HepG2 (cell line): ENCODE data around the gene SLC25A20. TPM values are rescaled to one million over a fixed set of nuclear protein-coding genes. Genes with fewer than 3 reads are reported as not detected.

Experiments used
- AGO2 ChIP-seq: fragments of 200-400 bp; formaldehyde crosslinking; optimal IDR thresholded peaks from 2 replicates; pipeline ENCODE3; 2017; ENCODE audit warnings: mild to moderate bottlenecking, low read depth, low read length, moderate library complexity
- ATAD3A ChIP-seq: sonication (generic); formaldehyde crosslinking; IDR thresholded peaks from 2 replicates; pipeline ENCODE4 v1.4.0; 2020; ENCODE audit warnings: missing genetic modification reagents
- ATM ChIP-seq: fragments of 450-650 bp; IDR thresholded peaks from 2 replicates; pipeline ENCODE4 v1.7.1; 2017; ENCODE audit warnings: mild to moderate bottlenecking, borderline replicate concordance
- FOXK1 ChIP-seq: sonication (generic); formaldehyde crosslinking; IDR thresholded peaks from 2 replicates; pipeline ENCODE4 v1.4.0; 2020; ENCODE audit warnings: low read depth, missing genetic modification reagents, borderline replicate concordance
- KLF15 ChIP-seq: sonication (generic); formaldehyde crosslinking; IDR thresholded peaks from 2 replicates; pipeline ENCODE4 v1.8.1; 2023; ENCODE audit warnings: borderline replicate concordance, mild to moderate bottlenecking, inconsistent platforms, missing genetic modification reagents, mixed read lengths
- KLF16 ChIP-seq, 2 experiments: sonication (generic) in 1 of 2; formaldehyde crosslinking in 1 of 2; IDR thresholded peaks; 2 replicates each; pipeline versions ENCODE4 v1.6.1 to v1.8.0; 2016 to 2023; ENCODE audit warnings: missing genetic modification reagents in 2 of 2, missing compliant biosample characterization in 1 of 2
- MIXL1 ChIP-seq: IDR thresholded peaks from 2 replicates; pipeline ENCODE4 v1.6.1; 2016
- NFYB ChIP-seq: sonication (generic); formaldehyde crosslinking; IDR thresholded peaks from 2 replicates; pipeline ENCODE4 v1.4.0; 2020; ENCODE audit warnings: missing genetic modification reagents
- PRPF4 ChIP-seq: fragments of 200-400 bp; formaldehyde crosslinking; IDR thresholded peaks from 2 replicates; pipeline ENCODE4 v1.6.1; 2016; ENCODE audit warnings: low read length, low read depth; ENCODE audit not compliant: poor library complexity, severe bottlenecking
- RERE ChIP-seq: IDR thresholded peaks from 2 replicates; pipeline ENCODE4 v1.6.1; 2016; ENCODE audit warnings: low read depth, missing genetic modification reagents, missing compliant biosample characterization
- SSRP1 ChIP-seq: IDR thresholded peaks from 2 replicates; pipeline ENCODE4 v1.6.1; 2016; ENCODE audit warnings: control low read depth
- STAT5B ChIP-seq: sonication (generic); formaldehyde crosslinking; IDR thresholded peaks from 2 replicates; pipeline ENCODE4 v1.4.0; 2020; ENCODE audit warnings: missing genetic modification reagents
- TCF7 ChIP-seq: sonication (generic); IDR thresholded peaks from 2 replicates; pipeline ENCODE4 v1.6.1; 2016; ENCODE audit warnings: antibody characterized with exemption, low read depth
- TOE1 ChIP-seq: sonication (generic); formaldehyde crosslinking; IDR thresholded peaks from 2 replicates; pipeline ENCODE4 v1.4.0; 2020; ENCODE audit warnings: mild to moderate bottlenecking, missing genetic modification reagents
- TP53 ChIP-seq: sonication (generic); formaldehyde crosslinking; conservative IDR thresholded peaks from 2 replicates; pipeline ENCODE4 v1.4.0; 2020; ENCODE audit warnings: missing genetic modification reagents
- XRCC5 ChIP-seq: fragments of 200-400 bp; formaldehyde crosslinking; optimal IDR thresholded peaks from 2 replicates; pipeline ENCODE3; 2017; ENCODE audit warnings: mild to moderate bottlenecking, low read length
- ZBTB2 ChIP-seq: sonication (generic); formaldehyde crosslinking; IDR thresholded peaks from 2 replicates; pipeline ENCODE4 v1.8.0; 2022; ENCODE audit warnings: low read depth, missing genetic modification reagents
- ZBTB38 ChIP-seq: sonication (generic); formaldehyde crosslinking; IDR thresholded peaks from 2 replicates; pipeline ENCODE4 v1.5.1; 2020; ENCODE audit warnings: mild to moderate bottlenecking, missing genetic modification reagents
- ZNF124 ChIP-seq: sonication (generic); formaldehyde crosslinking; IDR thresholded peaks from 2 replicates; pipeline ENCODE4 v1.4.0; 2020; ENCODE audit warnings: missing genetic modification reagents
- ZNF207 ChIP-seq: fragments of 450-650 bp; IDR thresholded peaks from 2 replicates; pipeline ENCODE4 v1.6.1; 2016; ENCODE audit warnings: antibody characterized with exemption, borderline replicate concordance
- ZNF253 ChIP-seq: sonication (generic); formaldehyde crosslinking; IDR thresholded peaks from 2 replicates; pipeline ENCODE4 v1.8.0; 2022; ENCODE audit warnings: mild to moderate bottlenecking, missing genetic modification reagents, borderline replicate concordance
- ZNF550 ChIP-seq: sonication (generic); formaldehyde crosslinking; IDR thresholded peaks from 2 replicates; pipeline ENCODE4 v1.4.0; 2020; ENCODE audit warnings: mild to moderate bottlenecking, missing genetic modification reagents, borderline replicate concordance
- ZNF572 ChIP-seq: sonication (generic); formaldehyde crosslinking; IDR thresholded peaks from 2 replicates; pipeline ENCODE4 v1.5.1; 2020; ENCODE audit warnings: mild to moderate bottlenecking, missing genetic modification reagents
- ZNF576 ChIP-seq: sonication (generic); formaldehyde crosslinking; IDR thresholded peaks from 2 replicates; pipeline ENCODE4 v1.4.0; 2020; ENCODE audit warnings: mild to moderate bottlenecking, missing genetic modification reagents
- ZNF777 ChIP-seq: sonication (generic); formaldehyde crosslinking; IDR thresholded peaks from 2 replicates; pipeline ENCODE4 v1.4.0; 2020; ENCODE audit warnings: missing genetic modification reagents
- polyA plus RNA-seq, 8 experiments: library from polyadenylated mRNA; depleted of rRNA in 3 of 8; stranded (reverse) in 7 of 8; unstranded in 1 of 8; fragments of >200 nt; fragmentation: Illumina TruSeq in 4 of 8; extraction: Trizol in 4 of 8; gene quantifications; 2 replicates each; pipeline versions ENCODE4 v1.2.1 to v1.2.3, GENCODE V29; 2011 to 2016; ENCODE audit warnings: low read depth in 4 of 8, missing spikeins in 1 of 8, mixed read lengths in 1 of 8; ENCODE audit not compliant: insufficient read depth in 1 of 8
- total RNA-seq, 5 experiments: library from RNA; depleted of rRNA; stranded (reverse); fragments of >200 nt; fragmentation: Illumina TruSeq; extraction: Trizol; gene quantifications; 2 replicates each; pipeline ENCODE4 v1.2.3, GENCODE V29; 2016; ENCODE audit warnings: low read depth in 1 of 5

Gene SLC25A20
- total and polyA plus RNA-seq, 2 of the 13 experiments (the other 11 are each of a cell fraction or from before 2014, with no cell fraction given): 21.1 to 26.6 TPM

- TF ChIP-seq XRCC5 (peak; percentile 66), ATM (no peak), KLF16 (CRISPR knock-in tag; IDR thresholded peaks at IDR 0.05) (no peak; a peak in 1 of 4 replicates), ZNF550 (CRISPR knock-in tag) (no peak), ZNF253 (CRISPR knock-in tag) (no peak), AGO2 (peak; percentile 62), ZNF124 (no peak), ZBTB2 (CRISPR knock-in tag) (peak; percentile 91), ZNF576 (no peak), ZNF777 (CRISPR knock-in tag) (peak; percentile 100), PRPF4 (no peak), STAT5B (CRISPR knock-in tag) (no peak), RERE (CRISPR knock-in tag) (no peak), FOXK1 (CRISPR knock-in tag) (no peak), TP53 (CRISPR knock-in tag) (no peak), TCF7 (no peak), ZNF572 (CRISPR knock-in tag) (0 out of 2 replicates have a peak, but pooled peaks have one; percentile 54), ATAD3A (CRISPR knock-in tag) (no peak), ZNF207 (no peak), KLF15 (CRISPR knock-in tag) (0 out of 2 replicates have a peak, but pooled peaks have one; percentile 12), MIXL1 (CRISPR knock-in tag) (no peak), ZBTB38 (CRISPR knock-in tag) (no peak), NFYB (CRISPR knock-in tag) (no peak), TOE1 (no peak), SSRP1 (CRISPR knock-in tag) (no peak)
Observed at GRCh38 chr3:48847504-48848423, 50.9 kb downstream of the SLC25A20 start, which contains the start of gene PRKAR2A (continued).
